GM21423 (cell line): ENCODE results near the gene TMEM30A.

ENCODE experiments used
- ATAC-seq: cut with Tn5 transposase; IDR thresholded peaks from one replicate; pipeline ENCODE4 v1.9.1; 2021; ENCODE audit warnings: mild to moderate bottlenecking, moderate library complexity; ENCODE audit not compliant: unreplicated experiment

Gene TMEM30A

GRCh38 chr6:75292555-75292954 is 8.0 kb upstream of the TMEM30A start:
- ATAC-seq, result no peak

- ATAC-seq, result no peak
Measured at GRCh38 chr6:75291744-75292143, 7.2 kb upstream of the TMEM30A start.

GRCh38 chr6:75291331-75291730 is 6.7 kb upstream of the TMEM30A start:
- ATAC-seq, result no peak

GRCh38 chr6:75290136-75290945 is 5.7 kb upstream of the TMEM30A start:
- no peak for ATAC-seq

- ATAC-seq, result no peak
Measured at GRCh38 chr6:75288023-75288422, 3.4 kb upstream of the TMEM30A start.

- no peak for ATAC-seq
Measured at GRCh38 chr6:75287424-75287823, 2.8 kb upstream of the TMEM30A start.

- ATAC-seq, result no peak
Measured at GRCh38 chr6:75286955-75287354, 2.4 kb upstream of the TMEM30A start.

- peak; percentile 9 for ATAC-seq
Measured at GRCh38 chr6:75285283-75285639, 669 bp upstream of the TMEM30A start.

GRCh38 chr6:75283907-75284631 is 523 bp downstream of the TMEM30A start:
- ATAC-seq, result peak; percentile 3

- ATAC-seq, result no peak
Measured at GRCh38 chr6:75282706-75283105, 1.9 kb downstream of the TMEM30A start.

GRCh38 chr6:75281653-75282052 is 2.9 kb downstream of the TMEM30A start:
- no peak for ATAC-seq

- ATAC-seq, result no peak
Measured at GRCh38 chr6:75280131-75280855, 4.3 kb downstream of the TMEM30A start.

- no peak for ATAC-seq
Measured at GRCh38 chr6:75279418-75279817, 5.2 kb downstream of the TMEM30A start.

- no peak for ATAC-seq
Measured at GRCh38 chr6:75278474-75279077, 6.0 kb downstream of the TMEM30A start.

GRCh38 chr6:75275067-75275466 is 9.5 kb downstream of the TMEM30A start:
- no peak for ATAC-seq

GRCh38 chr6:75273009-75273408 is 11.6 kb downstream of the TMEM30A start:
- no peak for ATAC-seq

GRCh38 chr6:75272145-75272840 is 12.3 kb downstream of the TMEM30A start:
- ATAC-seq, result no peak

- ATAC-seq, result no peak
Measured at GRCh38 chr6:75268988-75269354, 15.6 kb downstream of the TMEM30A start.

- ATAC-seq, result no peak
Measured at GRCh38 chr6:75268121-75268987, 16.2 kb downstream of the TMEM30A start.

GRCh38 chr6:75267461-75267860 is 17.1 kb downstream of the TMEM30A start:
- no peak for ATAC-seq
